ENCODE data around the gene PTK6. TPM values are rescaled to one million over a fixed set of nuclear protein-coding genes. Genes with fewer than 3 reads are reported as not detected.

Gene PTK6
- total RNA-seq, result 0.05 TPM in 1 of 2 replicates, not detected in the other

DNA sequence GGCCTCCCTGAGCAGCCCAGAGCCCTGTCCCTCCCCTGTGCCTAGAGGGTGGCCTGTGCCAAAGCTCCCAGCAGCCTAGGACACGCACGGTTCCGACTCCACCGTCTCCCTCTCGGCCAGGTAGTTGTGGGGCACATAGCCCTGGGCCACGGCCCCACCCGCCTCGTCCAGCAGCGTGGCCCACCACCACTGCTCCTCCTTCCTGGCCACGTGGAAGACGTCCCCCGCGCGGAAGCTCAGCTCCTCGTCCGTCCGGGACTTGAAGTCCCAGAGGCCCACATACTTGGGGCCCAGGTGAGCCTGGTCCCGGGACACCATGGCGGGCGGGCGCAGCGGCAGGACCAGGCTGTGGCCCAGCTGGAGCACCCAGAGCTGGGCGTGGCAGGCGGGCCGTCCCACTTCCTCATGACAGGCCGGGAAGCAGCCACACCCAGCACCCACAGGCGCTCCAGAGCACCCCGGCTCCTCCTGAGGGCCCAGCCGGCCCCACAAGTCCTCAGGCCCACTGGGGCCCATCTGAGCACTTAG lies at the start of gene PTK6:
TSS of gene PTK6 (minus strand) at position 380 of the 528 bp plus-strand sequence. CDS start at position 318, 62 bp downstream.

DNA sequence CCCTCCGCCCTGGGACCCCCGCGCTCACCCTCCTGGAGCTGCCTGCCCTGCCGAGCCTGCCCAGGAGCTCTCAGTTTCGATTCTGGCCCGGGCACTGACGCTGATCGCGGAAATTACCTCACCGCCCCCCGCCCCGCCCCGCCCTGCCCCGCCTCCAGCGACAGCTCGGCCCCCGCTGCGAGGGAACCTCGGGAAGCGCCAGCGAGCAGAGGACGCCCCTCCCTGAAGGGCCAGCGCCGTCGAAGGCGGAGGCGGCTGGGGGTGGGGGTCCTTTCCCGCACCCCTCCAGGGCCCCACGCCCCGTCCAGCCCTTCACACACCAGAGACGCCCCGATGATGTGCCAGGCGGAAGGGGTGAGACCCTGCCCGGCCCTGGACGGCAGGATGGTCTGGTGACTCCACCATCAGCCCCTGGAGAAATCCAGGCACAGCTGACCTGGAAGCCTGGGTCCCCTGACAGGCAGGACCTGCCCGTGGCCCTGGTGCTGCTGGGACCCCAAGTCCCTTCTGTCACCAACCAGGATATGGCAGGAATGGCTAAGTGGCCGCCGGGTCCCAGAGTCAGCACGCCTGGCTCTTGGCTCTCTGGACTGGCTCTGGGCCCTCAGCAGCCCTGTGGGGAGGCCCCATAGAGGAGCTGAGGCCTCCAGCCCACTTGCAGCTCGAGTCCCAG lies 37.1 kb upstream of the PTK6 start, which contains the start of gene HELZ2:
TSS of gene HELZ2 (minus strand) at position 84 of the 673 bp plus-strand sequence. CDS start 1,854 bp downstream, outside the sequence.

DNA sequence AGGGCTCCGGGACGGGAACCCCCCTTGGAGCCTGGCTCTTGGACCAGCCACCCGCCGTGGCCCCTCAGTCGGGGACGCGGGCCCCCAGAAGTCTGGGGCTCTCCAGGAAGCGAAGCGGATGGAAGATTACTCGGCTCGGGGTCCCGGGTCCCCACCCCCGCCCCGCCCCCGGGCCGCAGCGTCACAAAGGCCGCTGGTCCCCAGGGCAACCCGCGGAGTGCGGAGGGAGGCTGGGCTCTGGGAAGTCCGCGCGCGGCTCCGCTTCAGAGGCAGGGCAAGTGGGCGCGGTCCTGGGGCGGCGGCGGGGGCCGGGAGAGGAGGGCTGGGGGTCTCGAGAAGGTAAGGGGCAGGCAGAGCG lies 16.7 kb upstream of the PTK6 start, which contains the start of gene FNDC11:
TSS of gene FNDC11 (plus strand) at position 227 of the 358 bp plus-strand sequence. CDS start 1,505 bp downstream, outside the sequence.

DNA sequence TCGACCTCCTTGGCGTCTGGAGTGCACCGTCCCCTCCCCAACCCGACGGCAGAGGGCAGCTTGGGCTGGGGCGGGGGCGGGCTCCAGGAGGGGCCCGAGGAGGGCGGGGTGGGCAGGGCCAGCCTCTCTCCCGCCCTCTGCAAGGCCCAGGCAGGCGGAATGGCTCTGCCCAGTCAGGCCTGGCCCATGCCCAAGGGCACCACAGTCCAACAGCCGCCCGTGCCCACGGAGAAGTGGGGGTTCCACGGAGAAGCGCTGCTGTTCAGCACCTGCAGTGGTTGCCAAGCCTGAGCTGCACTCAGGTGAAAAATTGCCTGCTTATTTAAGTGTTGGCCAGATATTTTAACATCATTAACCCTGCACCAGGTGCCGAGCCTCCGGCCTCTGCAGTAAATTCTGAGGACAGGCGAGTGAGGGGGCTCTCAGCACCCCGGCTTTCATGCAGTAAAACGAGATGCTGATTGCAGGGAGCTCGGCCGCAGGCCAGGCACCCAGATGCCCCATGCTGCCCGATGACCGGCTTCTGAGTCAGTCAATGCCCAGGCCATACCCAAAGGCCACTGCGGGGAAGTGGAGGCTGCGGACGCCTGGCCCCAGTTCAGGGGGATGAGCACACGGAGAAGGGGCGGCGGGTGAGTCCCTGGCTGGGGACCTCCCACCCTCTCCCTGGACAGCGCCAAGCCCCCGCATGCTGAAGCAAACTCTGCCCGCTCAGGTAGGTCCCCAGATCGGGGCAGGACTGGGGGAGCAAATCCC lies 10.7 kb upstream of the PTK6 start, which contains the start of gene SRMS:
TSS of gene SRMS (minus strand) at position 25 of the 756 bp plus-strand sequence. CDS start 286 bp downstream, outside the sequence.

DNA sequence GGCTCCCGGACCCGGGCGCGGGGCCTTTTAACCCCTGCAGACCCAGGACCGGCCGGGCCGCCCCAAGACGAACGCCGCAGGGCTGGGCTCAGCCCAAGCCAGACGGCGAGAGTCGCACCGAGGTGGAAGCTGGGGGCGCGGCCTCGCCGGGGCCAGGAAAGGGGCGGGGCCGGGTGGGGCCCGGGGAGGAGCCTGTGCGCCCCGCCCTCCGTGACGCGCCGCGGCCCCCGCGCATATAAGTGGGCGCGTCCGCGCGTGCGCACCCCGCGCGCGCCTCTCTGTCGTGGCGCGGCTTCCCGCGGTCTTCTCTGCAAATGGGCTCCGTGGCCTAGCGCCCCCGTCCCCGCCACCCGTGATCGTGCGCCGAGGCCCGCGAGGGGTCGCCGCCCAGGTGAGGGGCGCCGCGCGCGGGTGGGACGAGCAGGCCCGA lies 16.7 kb downstream of the PTK6 start, which contains the start of gene PPDPF:
TSS of gene PPDPF (plus strand) at position 262 of the 430 bp plus-strand sequence. CDS start 544 bp downstream, outside the sequence.

DNA sequence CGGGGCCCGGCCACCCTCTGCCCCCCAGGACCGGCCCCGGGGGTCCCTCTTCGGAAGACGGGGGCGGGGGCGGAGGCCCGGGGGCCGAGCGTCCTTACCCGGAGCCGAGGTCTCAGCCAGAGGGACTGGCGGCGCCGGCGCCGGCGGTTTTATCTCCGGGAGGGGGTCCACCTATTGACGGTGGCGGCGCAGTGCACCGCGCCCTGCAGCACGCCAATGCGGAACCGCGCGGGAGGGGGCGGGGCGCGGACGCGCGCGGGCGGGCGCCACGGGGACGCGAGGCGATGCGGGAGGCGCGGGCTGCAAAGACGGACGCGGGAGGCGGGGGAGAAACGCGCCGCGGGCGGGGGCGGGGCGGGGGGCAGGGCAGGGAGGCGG lies 38.2 kb downstream of the PTK6 start, which contains the start of gene EEF1A2:
TSS of gene EEF1A2 (minus strand) at position 124 of the 378 bp plus-strand sequence. CDS start 1,320 bp downstream, outside the sequence.

Other genes with a start within 250 kb of the PTK6 start
- gene COL20A1, start 244.2 kb downstream of the PTK6 start, total RNA-seq, result not detected in 2 replicates
- gene CHRNA4, start 176.0 kb downstream of the PTK6 start, total RNA-seq, result not detected in 2 replicates
- gene KCNQ2, start 64.7 kb downstream of the PTK6 start, total RNA-seq, result not detected in 2 replicates
- 0.20 and 0.40 TPM in 2 replicates for gene EEF1A2, start 38.3 kb downstream of the PTK6 start, total RNA-seq
- 81.9 and 90.7 TPM in 2 replicates for gene PPDPF, start 16.6 kb downstream of the PTK6 start, total RNA-seq
- gene SRMS, start 10.4 kb upstream of the PTK6 start, total RNA-seq, result not detected in 2 replicates
- 0.69 and 0.80 TPM in 2 replicates for gene FNDC11, start 16.8 kb upstream of the PTK6 start, total RNA-seq
- 115 and 116 TPM in 2 replicates for gene HELZ2, start 36.9 kb upstream of the PTK6 start, total RNA-seq
- 11.5 and 12.0 TPM in 2 replicates for gene GMEB2, start 89.7 kb upstream of the PTK6 start, total RNA-seq
- gene STMN3, start 116.0 kb upstream of the PTK6 start, total RNA-seq, result 1.7 and 3.1 TPM in 2 replicates
- 16.6 and 23.3 TPM in 2 replicates for gene RTEL1, start 120.9 kb upstream of the PTK6 start, total RNA-seq
- 298 and 328 TPM in 2 replicates for gene TNFRSF6B, start 159.3 kb upstream of the PTK6 start, total RNA-seq
- 47.4 and 50.4 TPM in 2 replicates for gene ARFRP1, start 170.6 kb upstream of the PTK6 start, total RNA-seq
- 32.4 and 35.8 TPM in 2 replicates for gene ZGPAT, start 170.7 kb upstream of the PTK6 start, total RNA-seq
- 3.9 and 5.5 TPM in 2 replicates for gene LIME1, start 199.3 kb upstream of the PTK6 start, total RNA-seq
- gene SLC2A4RG, start 202.4 kb upstream of the PTK6 start, total RNA-seq, result 30.6 and 42.5 TPM in 2 replicates